Measurements from ENCODE around the gene EPB41L4A. TPM values are rescaled to one million over a fixed set of nuclear protein-coding genes. Genes with fewer than 3 reads are reported as not detected.

Gene EPB41L4A
- total and polyA plus RNA-seq, 12 donors: 6.2 to 28.4 (median 17.5) TPM

DNA sequence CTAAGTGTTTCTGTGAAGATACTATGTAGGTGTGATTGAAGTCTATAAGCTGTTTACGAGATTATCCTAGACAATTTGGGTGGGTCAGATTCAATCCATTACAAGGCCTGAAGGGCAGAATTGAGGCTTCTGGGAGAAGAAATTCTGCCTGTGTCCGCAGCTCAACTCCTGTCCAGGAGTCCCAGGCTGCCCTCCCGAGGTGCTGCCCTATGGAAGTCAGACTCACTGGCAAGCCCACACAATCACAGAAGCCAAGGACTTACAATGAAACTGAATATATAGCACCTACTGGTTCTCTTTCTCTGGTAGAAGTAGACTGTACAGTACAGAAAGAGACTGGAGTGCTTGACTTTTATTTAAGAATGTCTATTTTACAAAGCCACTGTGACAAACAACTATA, 74.5 kb downstream of the EPB41L4A start:
- H3K27me3 ChIP-seq: no peaks in the 10 kb centered on the region
- H3K27ac ChIP-seq: no peak overlapping the region
- no peak for DNase-seq
- TF ChIP-seq, protein P1, sequence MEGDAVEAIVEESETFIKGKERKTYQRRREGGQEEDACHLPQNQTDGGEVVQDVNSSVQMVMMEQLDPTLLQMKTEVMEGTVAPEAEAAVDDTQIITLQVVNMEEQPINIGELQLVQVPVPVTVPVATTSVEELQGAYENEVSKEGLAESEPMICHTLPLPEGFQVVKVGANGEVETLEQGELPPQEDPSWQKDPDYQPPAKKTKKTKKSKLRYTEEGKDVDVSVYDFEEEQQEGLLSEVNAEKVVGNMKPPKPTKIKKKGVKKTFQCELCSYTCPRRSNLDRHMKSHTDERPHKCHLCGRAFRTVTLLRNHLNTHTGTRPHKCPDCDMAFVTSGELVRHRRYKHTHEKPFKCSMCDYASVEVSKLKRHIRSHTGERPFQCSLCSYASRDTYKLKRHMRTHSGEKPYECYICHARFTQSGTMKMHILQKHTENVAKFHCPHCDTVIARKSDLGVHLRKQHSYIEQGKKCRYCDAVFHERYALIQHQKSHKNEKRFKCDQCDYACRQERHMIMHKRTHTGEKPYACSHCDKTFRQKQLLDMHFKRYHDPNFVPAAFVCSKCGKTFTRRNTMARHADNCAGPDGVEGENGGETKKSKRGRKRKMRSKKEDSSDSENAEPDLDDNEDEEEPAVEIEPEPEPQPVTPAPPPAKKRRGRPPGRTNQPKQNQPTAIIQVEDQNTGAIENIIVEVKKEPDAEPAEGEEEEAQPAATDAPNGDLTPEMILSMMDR (IDR thresholded peaks at IDR 0.05): no peak
- 61 to 73% methylated on average over 3 of the region's 3 CpGs for WGBS, 2 donors
- ATAC-seq: peak in 6 of 8 donors; percentile 9 to 77 (median 50)
- H3K36me3 ChIP-seq: no peaks in the 10 kb centered on the region
- H3K9me3 ChIP-seq: no peaks in the 10 kb centered on the region
- intact Hi-C loops (cut with DNase I): no loop called here
- no peak overlapping the region for H3K4me3 ChIP-seq
- H3K4me1 ChIP-seq: peaks cover 0 to 58% (median 27%) of the 10 kb centered on the region in 9 donors

DNA sequence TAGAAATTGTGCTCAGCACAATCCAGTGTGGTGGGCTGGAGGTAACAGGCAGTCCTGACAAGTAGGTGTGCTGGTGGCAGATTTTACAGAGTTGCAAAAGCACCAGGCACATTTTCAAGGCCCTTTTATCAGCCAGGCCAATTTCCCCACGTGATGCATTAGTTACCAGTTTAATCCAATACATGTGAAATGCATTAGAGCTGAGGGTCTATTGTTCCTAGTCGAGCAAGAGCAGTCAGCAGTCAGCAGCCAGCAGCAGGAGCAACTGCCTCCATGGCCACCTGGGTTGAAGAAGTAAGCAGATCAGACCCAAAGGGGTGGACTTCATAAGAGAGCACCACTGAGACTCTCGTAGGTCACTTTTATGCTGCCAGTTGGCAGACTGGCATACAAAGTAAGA, 76.7 kb downstream of the EPB41L4A start:
- Histone ChIP-seq H3K27me3 (no peaks in the 10 kb centered on the region), H3K36me3 (no peaks in the 10 kb centered on the region), H3K4me3 (no peak overlapping the region), H3K9me3 (no peaks in the 10 kb centered on the region), H3K4me1 (peaks cover 0 to 65% (median 36%) of the 10 kb centered on the region in 9 donors), H3K27ac (peak overlapping the region in 2 of 10 donors; percentile 0 to 7)
- ATAC-seq: no peak
- intact Hi-C loops (cut with DNase I): no loop called here
- no peak for DNase-seq
- TF ChIP-seq, protein P1 (IDR thresholded peaks at IDR 0.05): no peak
- 24 to 29% methylated on average over 3 of the region's 3 CpGs for WGBS, 2 donors

DNA sequence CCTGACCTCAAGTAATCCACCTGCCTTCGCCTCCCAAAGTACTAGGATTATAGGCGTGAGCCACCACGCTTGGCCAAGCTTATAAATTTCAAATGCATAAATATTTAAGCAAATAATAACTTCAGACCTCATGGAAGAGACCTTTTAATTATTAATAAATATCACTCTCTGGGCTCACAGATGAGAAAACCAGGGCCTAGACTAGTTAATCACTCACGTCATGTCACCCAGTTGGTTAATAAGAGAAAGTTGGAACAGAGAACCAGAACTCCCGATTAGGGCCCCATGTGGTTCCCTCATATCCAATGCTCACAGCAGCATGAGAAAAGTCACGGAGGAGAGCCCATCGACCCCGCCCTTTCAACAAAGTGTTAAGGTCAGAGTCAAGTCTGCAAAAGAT, 79.3 kb downstream of the EPB41L4A start:
- H3K4me1 ChIP-seq: peaks cover 2 to 76% (median 40%) of the 10 kb centered on the region in 9 donors
- 85% methylated on average over 8 of the region's 8 CpGs for WGBS, 2 donors

DNA sequence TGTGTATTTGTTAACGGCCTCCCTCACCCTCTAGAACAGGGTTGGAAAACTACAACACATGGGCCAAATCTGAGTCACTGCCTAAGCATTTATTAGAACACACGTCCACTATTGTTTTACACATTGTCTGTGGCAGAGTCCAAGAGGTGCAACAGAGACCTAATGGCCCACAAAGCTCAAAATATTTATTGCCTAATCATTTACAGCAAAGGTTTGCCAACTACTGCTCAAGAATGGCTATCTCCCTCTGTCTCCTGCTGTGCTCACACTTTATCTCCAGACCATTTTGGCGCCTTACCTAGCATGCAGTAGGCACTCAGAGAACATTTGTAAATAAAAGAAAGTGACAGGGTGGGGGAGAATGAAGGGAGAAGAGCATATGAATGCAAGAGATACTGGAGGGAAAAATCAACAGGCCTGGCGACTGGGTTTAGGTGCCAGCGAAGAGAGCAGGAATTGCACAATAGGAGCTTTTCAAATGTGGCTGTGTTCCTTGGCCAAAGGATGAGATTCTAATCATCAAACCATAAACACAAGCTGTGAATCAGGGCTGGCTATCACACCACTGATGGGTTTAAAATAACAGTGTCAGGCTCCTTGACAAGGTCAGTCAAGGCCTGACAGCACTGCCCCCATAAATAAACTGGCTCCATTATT, 80.3 kb downstream of the EPB41L4A start:
- H3K9me3 ChIP-seq: no peaks in the 10 kb centered on the region
- H3K4me1 ChIP-seq: peaks cover 4 to 79% (median 48%) of the 10 kb centered on the region in 9 donors
- H3K36me3 ChIP-seq: no peaks in the 10 kb centered on the region
- no peak overlapping the region for H3K4me3 ChIP-seq
- H3K27ac ChIP-seq: peak overlapping the region; percentile 38 to 76 (median 60)
- no peaks in the 10 kb centered on the region for H3K27me3 ChIP-seq
- intact Hi-C loops (cut with DNase I): loop anchor here in 1 of 10 donors (10.0 kb wide), 1 partner anchor 76 kb away; the partner anchor contains the start of gene EPB41L4A
- 39 to 50% methylated on average over 5 of the region's 5 CpGs for WGBS, 2 donors
- ATAC-seq (peak; percentile 50 to 94 (median 84)), DNase-seq (peak in 1 of 2 donors; percentile 23)
- TF ChIP-seq, protein P1 (IDR thresholded peaks at IDR 0.05): no peak

More for the DNA sequence above, 79.3 kb downstream of the EPB41L4A start:
- intact Hi-C loops (cut with DNase I): loop anchor here in 1 of 10 donors (10.0 kb wide), 1 partner anchor 75 kb away; the partner anchor contains the start of gene EPB41L4A
- Histone ChIP-seq H3K36me3 (no peaks in the 10 kb centered on the region), H3K27ac (no peak overlapping the region), H3K9me3 (no peaks in the 10 kb centered on the region), H3K4me3 (no peak overlapping the region), H3K27me3 (no peaks in the 10 kb centered on the region)
- DNase-seq: no peak
- ATAC-seq: no peak
- TF ChIP-seq, protein P1 (IDR thresholded peaks at IDR 0.05): no peak

Measured in heart right ventricle (tissue), 16 donors.